Astrocyte (in vitro differentiated cells and primary cell): Measurements from ENCODE around the gene DOC2A.
A peak's percentile ranks its signal among the peaks of the same experiment; 100 is the strongest.

Experiments used
- CTCF ChIP-seq: IDR thresholded peaks from 2 replicates; pipeline ENCODE4 v1.5.1; 2011; ENCODE audit warnings: low read depth, mild to moderate bottlenecking, inconsistent platforms, low read length, moderate library complexity; ENCODE audit not compliant: insufficient read depth
- EZH2 ChIP-seq: IDR thresholded peaks from 2 replicates; pipeline ENCODE4 v1.6.1; 2012; ENCODE audit warnings: mild to moderate bottlenecking, low read length, inconsistent platforms; ENCODE audit not compliant: insufficient read depth

GRCh38 chr16:30030011-30030685 lies 19.3 kb upstream of the DOC2A start:
- TF ChIP-seq CTCF (no peak), EZH2 (peak; percentile 61)
